Activated CD4-positive, alpha-beta T cell treated with anti-CD3 and anti-CD28 coated beads, Interleukin-2, Interleukin-6, amounts not matched to agents 100 ng/mL and 50 ng/mL, durations not matched to agents 16 hours and 8 hours (primary cell): ENCODE measurements around the gene STRIP2.
"Not testable (repeated sequence)": the region's sequence is repeated elsewhere in the genome, so short reads cannot be mapped to it uniquely, and the experiment has no call there.

Experiments
- DNase-seq: peaks from one replicate; pipeline ENCODE4 v3.0.0-alpha.2; 2020

STRIP2 gene

GRCh38 chr7:129534558-129535274, 100.5 kb downstream of the STRIP2 start:
- DNase-seq = not testable (repeated sequence)

DNA sequence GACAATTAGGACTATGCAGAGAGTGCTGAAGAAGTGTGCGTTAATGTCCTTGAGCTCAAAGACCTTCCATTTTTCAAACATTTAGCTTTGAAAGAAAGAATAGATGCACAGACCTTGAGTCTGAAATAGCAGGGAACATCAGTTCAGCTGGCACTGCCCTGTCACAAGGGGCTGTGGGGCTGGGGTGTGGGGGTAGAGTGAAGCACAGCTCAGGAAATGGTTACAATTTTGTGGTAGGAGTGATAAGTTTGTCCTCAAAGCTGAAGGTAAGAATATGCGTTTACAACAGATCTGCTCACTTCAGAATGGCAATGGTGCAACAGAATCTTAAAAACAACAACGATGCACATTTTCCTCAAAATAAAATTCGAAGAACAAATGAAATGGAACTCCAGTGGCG, 101.7 kb downstream of the STRIP2 start:
- DNase-seq = peak; percentile 16

DNA sequence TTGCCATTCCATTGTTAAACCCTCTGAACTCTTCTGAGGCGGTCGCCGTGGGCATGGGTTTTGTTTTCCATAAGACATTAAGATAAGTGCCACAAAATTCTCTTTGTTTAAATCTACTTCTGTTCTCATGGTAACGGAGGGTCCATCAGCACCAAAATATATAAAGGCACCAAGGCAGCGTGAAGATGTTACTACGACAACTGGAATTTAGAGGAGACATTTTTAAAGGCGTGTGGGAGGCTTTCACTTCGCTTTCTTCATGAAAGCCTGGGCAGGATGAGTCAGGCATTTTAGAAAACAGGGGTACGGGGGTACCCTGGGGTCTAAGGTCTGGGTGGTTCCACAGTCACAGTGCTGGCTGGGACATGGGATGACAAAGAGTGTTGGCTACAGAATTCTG, 102.1 kb downstream of the STRIP2 start:
- DNase-seq = no peak
